SH-SY5Y (cell line): ENCODE results near the gene RASSF7.

Experiments used
- GATA2 ChIP-seq: IDR thresholded peaks from 2 replicates; pipeline ENCODE4 v1.6.1; 2011; ENCODE audit warnings: mild to moderate bottlenecking, low read depth, low read length
- GATA3 ChIP-seq: IDR thresholded peaks from 2 replicates; pipeline ENCODE4 v1.6.1; 2011; ENCODE audit warnings: low read depth, mild to moderate bottlenecking, low read length, moderate library complexity

The RASSF7 gene

DNA sequence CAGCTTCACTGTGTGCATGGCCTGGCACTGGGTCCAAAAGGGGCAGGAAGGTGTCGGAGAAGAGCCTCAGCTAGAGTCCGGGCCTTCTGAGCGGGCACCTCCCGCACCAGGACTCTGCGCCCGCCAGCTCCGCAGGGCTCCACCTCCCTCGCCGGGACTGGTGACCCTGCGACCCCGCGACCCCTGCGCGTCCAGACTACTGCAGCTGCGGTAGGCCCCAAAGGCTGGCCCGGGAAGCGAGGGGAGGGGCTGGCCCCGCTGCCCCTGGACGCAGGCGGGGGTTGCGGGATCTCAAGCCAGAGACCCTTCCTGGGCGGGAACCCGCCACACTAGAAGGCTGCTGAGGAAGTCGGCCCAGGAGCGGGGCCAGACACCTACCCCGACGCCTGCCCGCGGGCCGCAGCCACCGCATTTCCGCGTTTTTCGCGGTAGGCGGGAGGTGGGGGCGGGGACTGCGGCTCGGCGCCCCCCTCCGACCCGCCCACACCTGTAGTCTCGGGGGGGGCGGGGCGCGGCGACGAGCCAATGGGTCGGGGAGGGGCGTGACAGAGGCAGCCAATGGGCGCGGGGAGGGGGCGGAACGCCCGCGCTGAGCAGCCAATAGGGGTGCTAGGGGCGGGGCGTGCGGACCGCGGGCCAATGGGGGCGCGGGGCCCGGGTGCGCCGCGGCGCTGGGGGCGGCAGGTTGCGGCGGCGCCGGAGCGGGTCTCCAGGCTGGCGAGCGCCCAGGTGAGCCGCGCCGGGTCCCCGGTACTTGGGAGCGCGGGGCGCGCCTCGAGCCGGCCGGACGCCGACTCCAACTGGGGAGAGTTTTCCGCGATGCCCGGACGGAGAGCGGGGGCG lies at the start of gene RASSF7, which contains the start of gene LMNTD2:
RASSF7 (plus strand) TSS at position 666 of the 843 bp plus-strand sequence. CDS start 799 bp downstream, outside the sequence.
LMNTD2 (minus strand) TSS at position 434 of the 843 bp plus-strand sequence; CDS start at position 412, 22 bp downstream.
- TF ChIP-seq GATA2 (no peak), GATA3 (no peak)

DNA sequence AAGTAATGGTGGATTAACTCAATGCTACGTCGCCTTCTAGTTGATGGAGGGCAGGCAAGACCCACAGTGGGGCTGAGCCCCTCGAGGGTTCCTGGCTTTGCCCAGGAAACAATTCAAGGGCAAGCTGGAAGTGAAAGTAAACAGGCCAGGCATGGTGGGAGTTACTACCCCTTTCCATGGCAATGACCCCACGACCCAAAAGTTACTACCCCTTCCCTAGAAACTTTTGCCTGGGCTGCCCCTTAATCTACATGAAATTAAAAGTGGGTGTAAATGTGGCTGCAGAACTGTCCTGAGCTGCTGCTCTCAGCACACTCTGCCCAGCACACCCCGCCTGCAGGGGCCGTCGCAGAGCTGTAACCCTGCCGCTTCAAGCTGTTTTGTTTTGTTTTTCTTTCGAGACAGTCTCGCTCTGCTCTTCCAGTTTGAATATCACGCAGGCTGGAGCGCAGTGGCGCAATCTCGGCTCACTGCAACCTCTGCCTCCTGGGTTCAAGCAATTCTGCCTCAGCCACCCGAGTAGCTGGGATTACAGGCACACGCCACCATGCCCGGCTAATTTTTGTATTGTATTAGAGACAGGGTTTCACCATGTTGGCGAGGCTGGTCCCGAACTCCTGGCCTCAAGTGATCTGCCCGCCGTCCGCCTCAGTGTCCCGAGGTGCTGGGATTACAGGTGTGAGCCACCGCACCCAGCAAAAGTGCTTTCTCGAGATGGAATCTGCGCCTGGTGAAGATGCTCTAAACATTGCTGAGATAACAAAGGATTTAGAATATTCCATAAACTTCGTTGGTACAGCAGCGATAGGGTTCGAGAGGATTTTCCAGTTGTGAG lies 47.8 kb upstream of the RASSF7 start:
- no peak for TF ChIP-seq GATA2

DNA sequence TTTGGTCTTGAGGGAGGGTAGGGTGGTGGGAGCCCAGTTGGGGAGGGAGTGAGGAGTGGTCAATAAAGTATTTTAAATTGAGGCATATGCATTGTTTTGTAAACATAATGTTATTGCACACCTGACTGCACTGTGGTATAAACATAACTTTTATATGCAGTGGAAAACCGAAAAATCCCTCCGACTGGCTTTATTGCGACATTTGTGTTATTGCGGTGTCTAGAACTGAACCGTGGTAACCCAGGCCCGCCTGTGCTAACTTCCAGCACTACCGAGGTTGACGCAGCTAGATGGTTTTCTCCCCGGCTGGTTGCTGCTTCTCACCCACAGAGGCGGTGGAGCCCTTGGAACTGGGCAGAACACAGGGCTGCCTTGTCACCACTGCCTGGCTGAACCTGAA lies 46.2 kb upstream of the RASSF7 start:
- TF ChIP-seq GATA2 (no peak), GATA3 (no peak)

DNA sequence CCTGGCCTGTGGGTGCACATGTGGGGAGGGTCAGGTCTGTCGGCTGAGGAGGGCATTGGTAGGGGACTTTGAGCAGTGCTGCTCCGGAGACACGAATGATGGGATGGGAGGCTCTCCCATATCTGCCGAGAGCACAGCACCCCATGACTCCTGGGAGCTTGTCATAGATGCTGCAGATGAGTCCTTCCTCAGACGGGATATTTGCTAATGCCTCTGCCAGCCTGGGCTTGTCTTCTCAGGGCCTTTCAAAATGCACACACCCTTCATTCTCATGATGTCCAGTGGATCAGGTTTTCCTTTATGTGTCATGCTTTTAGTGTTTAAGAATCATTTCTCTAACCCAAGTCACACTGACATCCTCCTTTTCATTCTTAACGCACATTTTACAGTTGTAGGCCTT lies 45.6 kb upstream of the RASSF7 start:
- TF ChIP-seq GATA3 (no peak), GATA2 (no peak)

- no peak for TF ChIP-seq GATA2
- TF ChIP-seq GATA3 = no peak
Measured at GRCh38 chr11:516400-516799, 44.4 kb upstream of the RASSF7 start.

DNA sequence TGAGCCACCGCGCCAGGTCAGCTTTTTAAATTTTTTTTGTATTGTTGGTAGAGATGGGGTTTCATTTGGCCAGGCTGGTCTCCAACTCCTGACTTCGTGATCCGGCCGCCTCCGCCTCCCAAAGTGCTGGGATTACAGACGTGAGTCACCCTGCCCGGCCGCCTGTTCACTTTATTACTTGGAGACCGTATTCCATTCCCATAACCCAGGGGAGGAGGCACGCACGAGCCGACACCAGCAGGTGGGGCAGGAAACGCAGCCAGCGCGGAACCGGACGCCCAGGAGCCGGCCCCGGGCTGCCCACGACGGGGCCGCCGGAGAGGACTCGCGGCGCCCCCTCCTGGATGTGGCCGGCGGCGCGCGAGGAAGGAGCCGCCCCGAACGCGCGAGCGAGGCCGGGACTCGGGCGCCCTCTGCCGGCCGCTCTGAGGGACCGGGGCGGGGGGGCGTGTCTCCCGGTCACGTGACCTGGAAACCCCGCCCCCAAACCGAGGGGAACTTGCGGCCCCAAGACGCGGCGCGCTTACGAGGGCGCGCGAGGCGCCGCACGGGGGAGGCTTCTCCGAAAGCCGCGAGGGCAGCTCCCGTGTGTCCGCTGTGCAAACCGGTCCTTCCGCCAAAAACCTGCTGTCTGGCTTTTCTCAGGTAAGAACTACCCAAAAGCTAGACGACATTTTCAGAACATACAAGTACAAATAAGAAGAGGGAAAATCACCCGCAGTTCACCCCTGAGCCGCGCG lies 42.1 kb upstream of the RASSF7 start:
- TF ChIP-seq GATA3 = no peak
- TF ChIP-seq GATA2 = no peak

DNA sequence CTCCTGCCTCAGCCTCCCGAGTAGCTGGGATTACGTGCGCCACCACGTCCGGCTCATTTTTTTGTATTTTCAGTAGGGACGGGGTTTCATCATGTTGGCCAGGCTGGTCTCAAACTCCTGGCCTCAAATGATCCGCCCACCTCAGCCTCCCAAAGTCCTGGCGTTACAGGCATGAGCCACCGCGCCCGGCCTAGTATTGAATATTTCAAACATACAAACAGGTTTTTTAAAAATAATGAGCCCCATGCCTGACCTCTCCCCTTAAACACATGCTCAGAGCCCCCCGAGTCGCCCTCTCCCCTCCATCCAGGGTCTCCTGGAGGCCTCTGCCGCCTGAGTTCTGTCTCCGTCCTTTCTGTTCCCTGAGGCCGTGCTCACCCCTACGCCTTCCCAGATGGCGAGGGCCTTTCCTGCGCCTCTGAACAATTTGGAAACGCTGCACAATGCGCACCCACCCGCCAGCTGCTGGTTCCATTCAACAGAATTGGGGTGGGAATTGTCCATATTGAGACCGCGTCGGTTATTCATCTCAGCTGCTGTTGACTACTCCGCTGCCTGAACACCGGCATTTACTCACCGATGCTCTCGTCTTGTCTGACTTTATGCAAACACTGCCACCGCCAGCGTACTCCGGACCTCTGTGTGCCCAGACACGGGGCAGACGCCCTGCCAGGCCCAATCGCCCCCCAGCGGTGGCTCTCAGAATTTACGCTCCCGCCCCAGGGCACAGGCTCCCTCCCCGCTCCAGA lies 40.2 kb upstream of the RASSF7 start:
- TF ChIP-seq GATA3 (no peak), GATA2 (no peak)

DNA sequence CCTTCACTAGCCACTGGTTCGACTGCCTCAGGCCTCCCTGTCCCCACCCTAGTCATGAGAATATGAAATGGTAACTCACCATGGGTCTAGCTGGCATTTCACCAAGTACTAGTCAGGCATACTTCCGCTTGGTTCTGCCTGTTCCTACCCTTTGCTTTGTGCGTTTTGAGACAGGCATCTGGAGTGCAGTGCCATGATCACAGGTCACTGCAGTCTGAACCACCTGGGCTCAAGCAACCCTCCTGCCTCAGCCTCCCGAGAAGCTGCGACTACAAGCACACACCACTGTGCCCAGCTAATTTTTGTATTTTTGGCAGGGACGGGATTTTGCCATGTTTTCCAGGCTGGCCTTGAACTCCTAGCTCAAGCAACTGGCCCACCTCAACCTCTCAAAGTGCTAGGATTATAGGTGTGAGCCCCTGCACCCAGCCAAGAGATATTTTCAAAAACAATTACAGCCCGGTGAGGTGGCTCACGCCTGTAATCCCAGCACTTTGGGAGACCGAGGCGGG lies 39.5 kb upstream of the RASSF7 start:
- TF ChIP-seq GATA3 (no peak), GATA2 (no peak)

DNA sequence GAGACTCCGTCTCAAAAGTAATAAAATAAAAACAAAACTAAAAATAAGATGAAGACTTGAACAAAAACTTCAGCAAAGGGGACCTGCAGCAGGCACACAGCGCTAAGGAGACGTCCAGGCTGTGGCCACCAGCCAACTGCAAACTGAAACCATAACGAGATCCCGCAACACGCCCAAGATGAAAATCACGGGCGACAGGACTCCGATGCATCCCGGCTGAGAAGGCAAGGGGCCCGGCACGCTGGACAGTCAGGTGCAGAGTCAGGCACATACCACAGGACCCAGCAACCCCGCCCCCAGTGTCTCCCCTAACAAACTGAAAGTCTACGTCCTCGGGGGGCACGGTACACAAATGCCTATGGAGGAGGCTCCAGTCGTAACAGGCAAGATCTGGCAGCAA lies 34.6 kb upstream of the RASSF7 start:
- TF ChIP-seq GATA3 (no peak), GATA2 (no peak)

GRCh38 chr11:528166-528814 lies 32.5 kb upstream of the RASSF7 start:
- TF ChIP-seq GATA3 (no peak), GATA2 (no peak)

DNA sequence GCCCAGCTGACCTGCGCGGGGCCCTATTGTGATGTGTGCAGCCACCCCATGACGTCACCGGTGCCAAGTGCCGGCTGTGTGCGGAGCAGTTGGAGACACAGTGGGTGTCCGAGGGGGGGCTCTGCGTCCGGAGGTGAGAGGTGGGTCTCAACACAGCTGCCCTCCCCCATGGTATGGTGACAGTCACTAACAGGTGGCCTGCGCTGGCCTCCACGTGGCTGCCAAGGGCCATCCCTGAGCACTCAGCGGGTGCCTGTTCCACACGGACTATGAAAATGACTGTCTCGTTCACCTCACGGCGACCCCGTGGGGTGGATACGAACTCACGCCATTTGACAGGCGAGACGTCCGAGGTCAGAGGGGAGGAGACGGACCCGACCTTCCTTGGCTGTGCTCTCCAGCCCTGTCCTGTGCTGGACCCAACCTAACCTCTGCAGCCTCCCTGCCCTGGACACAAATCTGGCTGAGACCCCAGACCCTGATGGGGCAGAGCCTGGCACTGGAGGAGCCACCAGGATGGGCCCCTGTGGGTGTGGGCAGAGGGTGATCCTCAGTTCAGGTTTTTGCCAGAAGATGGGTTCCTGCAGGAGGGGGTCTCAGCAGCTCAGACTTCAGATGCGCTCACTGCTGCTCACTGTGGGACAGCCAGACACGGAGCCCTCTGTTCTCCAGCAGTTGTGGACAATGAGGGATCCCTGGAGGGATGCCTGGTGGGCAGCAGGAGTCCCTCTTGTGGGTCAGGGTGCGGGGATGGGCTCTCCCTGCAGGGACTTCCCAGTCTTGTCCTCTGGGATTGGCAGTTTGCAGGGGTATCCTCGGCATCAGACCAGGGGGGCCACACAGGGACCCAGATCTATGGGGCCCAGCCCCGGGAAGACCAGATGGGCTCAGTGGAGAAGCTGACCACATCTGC lies 31.7 kb upstream of the RASSF7 start:
- TF ChIP-seq GATA3 (no peak), GATA2 (no peak)
